BLaER1 treated with 17β-estradiol and CSF1 and Interleukin-3, amounts not matched to agents 10 nM and 100 nM (cell line): Measurements from ENCODE around the gene FCRL2.
A peak's percentile ranks its signal among the peaks of the same experiment; 100 is the strongest.

Experiments
- H3K27ac ChIP-seq, 11 experiments: shearing (Covaris generic); formaldehyde crosslinking; 2 replicates each; pipeline ENCODE4 v1.8.1; 2022
- H3K27me3 ChIP-seq, 11 experiments: shearing (Covaris generic); formaldehyde crosslinking; 2 replicates each; pipeline ENCODE4 v1.8.1; 2022
- H3K36me3 ChIP-seq, 11 experiments: shearing (Covaris generic); formaldehyde crosslinking; 2 replicates each; pipeline ENCODE4 v1.8.1; 2022
- H3K4me1 ChIP-seq, 10 experiments: shearing (Covaris generic); formaldehyde crosslinking; 2 replicates each; pipeline ENCODE4 v1.8.1; 2022
- H3K4me2 ChIP-seq, 11 experiments: shearing (Covaris generic); formaldehyde crosslinking; 2 replicates each; pipeline ENCODE4 v1.8.1; 2022
- H3K4me3 ChIP-seq, 10 experiments: shearing (Covaris generic); formaldehyde crosslinking; 2 replicates each; pipeline ENCODE4 v1.8.1; 2022
- H3K9ac ChIP-seq, 11 experiments: shearing (Covaris generic); formaldehyde crosslinking; 2 replicates each; pipeline ENCODE4 v1.8.1; 2022
- H3K9me3 ChIP-seq, 11 experiments: shearing (Covaris generic); formaldehyde crosslinking; replicated peaks in 1 of 11; 2 replicates each; pipeline ENCODE4 v1.8.1; 2022
- H4K20me1 ChIP-seq, 11 experiments: shearing (Covaris generic); formaldehyde crosslinking; 2 replicates each; pipeline ENCODE4 v1.8.1; 2022
- Cebpa-rat ChIP-seq, 11 experiments: shearing (Covaris generic); IDR thresholded peaks; 2 replicates each; pipeline ENCODE4 v1.8.1; 2022

Gene FCRL2

DNA sequence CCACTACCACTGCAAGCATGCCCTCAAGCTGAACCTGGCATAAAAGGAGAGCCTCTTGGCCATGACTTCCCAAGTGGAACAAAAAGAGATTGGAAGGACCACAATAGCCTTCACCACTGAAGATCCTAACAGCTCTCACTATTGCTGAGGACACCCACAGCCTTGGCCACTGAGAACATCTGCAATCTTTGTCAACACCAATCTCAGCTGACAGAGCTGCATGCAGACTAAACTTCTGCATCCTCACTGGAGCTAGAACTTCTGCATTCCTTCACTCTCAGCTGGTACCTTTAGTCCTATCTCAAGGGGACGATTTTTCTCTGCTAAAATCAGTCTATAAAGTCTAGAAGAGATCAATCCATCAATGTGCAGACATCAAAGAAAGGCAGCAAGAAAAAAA lies 8.3 kb upstream of the FCRL2 start:
- H3K4me2 ChIP-seq = peak overlapping the region in 2 of 11 experiments; percentile 42 to 47; a peak in 4 of 22 replicates

DNA sequence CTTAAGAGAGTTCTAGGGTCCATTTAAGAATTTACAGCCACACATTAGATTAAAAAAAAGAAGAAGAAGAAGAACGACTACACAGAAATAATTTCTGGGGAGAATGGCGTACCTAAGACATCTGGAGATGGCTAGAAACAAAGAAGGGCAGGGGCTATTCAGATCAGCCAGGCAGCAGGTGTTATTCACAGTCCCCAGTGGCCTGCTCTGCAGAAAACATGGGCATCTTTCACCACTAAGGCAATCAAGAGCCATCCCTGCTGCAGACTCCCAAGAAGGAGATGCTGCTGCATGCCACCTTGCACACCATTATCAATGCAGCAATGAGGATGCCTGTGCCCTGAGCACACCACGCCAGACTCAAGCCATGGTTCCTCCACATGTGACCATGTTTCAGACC lies 7.9 kb upstream of the FCRL2 start:
- H3K4me1 ChIP-seq = peaks cover 0 to 48% (median 18%) of the 10 kb centered on the region in 10 experiments; a peak in 14 of 20 replicates
- H3K9ac ChIP-seq = no peak overlapping the region
- peak overlapping the region in 2 of 11 experiments; percentile 42 to 47; a peak in 4 of 22 replicates for H3K4me2 ChIP-seq
- no peak for TF ChIP-seq Cebpa-rat (IDR thresholded peaks at IDR 0.05)
- no peaks in the 10 kb centered on the region for H3K36me3 ChIP-seq
- H3K9me3 ChIP-seq = 0 out of 22 replicates have a peak, but pooled peaks cover 0 to 8% (median 0%) of the 10 kb centered on the region in 11 experiments
- H3K27ac ChIP-seq = no peak overlapping the region
- H3K4me3 ChIP-seq = no peak overlapping the region
- no peaks in the 10 kb centered on the region for H4K20me1 ChIP-seq
- no peaks in the 10 kb centered on the region for H3K27me3 ChIP-seq

More for the DNA sequence above, 8.3 kb upstream of the FCRL2 start:
- H4K20me1 ChIP-seq = no peaks in the 10 kb centered on the region
- no peak overlapping the region for H3K4me3 ChIP-seq
- 0 out of 22 replicates have a peak, but pooled peaks cover 0 to 8% (median 0%) of the 10 kb centered on the region in 11 experiments for H3K9me3 ChIP-seq
- H3K36me3 ChIP-seq = no peaks in the 10 kb centered on the region
- no peak overlapping the region for H3K9ac ChIP-seq
- H3K4me1 ChIP-seq = peaks cover 0 to 48% (median 18%) of the 10 kb centered on the region in 10 experiments; a peak in 14 of 20 replicates
- no peak overlapping the region for H3K27ac ChIP-seq
- no peak for TF ChIP-seq Cebpa-rat (IDR thresholded peaks at IDR 0.05)
- no peaks in the 10 kb centered on the region for H3K27me3 ChIP-seq

DNA sequence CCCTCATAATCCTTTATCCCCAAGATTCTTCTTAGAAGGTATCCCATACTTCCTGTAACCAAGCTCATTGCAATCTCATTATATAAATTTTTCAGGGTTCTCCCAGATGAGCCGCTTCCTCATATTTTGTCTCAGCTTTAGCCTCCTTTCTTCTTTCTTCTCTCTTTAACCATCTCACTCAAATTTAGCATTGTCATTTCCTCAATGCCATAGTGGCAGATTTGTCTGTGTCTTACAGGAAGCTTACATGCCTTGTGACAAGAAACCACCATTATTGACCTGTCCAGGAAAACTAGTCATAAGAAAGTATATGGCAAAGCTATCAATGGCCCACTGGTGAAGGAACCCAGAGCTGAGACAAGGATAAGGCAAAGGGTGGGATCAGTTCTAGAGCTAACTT lies 6.0 kb upstream of the FCRL2 start:
- H3K4me2 ChIP-seq = peak overlapping the region in 7 of 11 experiments; percentile 1 to 62 (median 48); a peak in 13 of 22 replicates
- H4K20me1 ChIP-seq = no peaks in the 10 kb centered on the region
- no peak overlapping the region for H3K4me3 ChIP-seq
- no peaks in the 10 kb centered on the region for H3K36me3 ChIP-seq
- H3K4me1 ChIP-seq = peaks cover 0 to 48% (median 18%) of the 10 kb centered on the region in 10 experiments; a peak in 14 of 20 replicates
- H3K27me3 ChIP-seq = no peaks in the 10 kb centered on the region
- H3K9me3 ChIP-seq = 0 out of 22 replicates have a peak, but pooled peaks cover 0 to 5% (median 0%) of the 10 kb centered on the region in 11 experiments
- no peak for TF ChIP-seq Cebpa-rat (IDR thresholded peaks at IDR 0.05)
- peak overlapping the region in 2 of 11 experiments; percentile 0 to 43; a peak in 2 of 22 replicates for H3K9ac ChIP-seq
- peak overlapping the region in 5 of 11 experiments; percentile 33 to 76 (median 60); a peak in 11 of 22 replicates for H3K27ac ChIP-seq

DNA sequence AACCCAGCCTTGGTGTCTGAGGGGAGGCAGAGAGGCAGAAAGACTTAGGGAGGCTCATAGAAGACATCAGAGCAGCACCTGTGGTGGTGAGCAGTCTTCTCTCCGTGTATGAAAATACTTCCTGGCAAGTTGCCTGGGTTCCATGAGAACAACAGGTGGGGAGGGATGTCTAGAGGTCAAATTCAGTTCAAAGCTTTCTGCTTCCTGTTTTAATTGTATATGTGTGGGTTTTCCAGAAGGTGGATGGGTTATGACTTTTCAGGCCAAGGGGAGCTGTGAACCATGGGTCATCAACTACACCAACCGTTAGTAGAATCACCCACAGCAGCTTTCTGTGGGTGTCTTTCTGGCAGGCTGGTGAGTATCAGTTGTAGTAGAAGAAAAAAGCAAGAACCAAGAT lies 4.1 kb upstream of the FCRL2 start:
- no peak overlapping the region for H3K9ac ChIP-seq

DNA sequence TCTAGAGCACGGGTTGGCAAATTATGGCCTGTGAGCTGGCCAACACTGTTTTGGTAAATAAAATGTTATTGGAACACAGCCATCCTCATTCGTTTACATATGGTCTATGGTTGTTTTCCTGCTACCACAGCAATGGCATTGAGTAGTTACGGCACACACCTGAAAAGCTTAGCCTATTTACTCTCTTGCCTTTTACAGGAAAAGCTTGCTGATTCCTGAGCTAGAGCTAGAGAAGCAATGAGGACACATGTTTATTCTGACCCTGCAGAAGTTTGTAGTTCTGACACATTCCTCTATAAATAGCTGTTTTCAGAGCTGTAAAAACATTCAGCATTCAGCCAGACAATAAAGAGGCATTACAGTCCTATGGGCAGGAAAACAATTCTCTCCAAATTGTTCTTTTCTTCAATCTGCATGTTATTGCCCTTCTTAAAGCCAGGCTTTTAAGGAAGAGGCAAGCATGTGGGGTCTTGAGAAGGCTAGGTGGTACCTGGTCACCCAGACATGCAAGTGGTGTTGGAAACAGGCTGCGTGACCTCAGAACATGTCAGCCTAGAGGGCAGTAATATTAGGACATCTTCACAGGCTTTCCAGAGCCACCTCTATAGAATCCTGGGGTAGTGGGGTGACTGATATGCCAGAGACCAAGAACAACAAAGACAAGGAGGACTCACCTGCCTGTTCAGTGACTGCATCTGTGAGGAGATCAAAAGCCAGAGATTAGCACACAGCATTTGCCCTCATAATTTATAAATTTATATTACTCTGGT lies 1.6 kb downstream of the FCRL2 start:
- H3K4me3 ChIP-seq = no peak overlapping the region

More for the DNA sequence above, 4.1 kb upstream of the FCRL2 start:
- H3K27ac ChIP-seq = no peak overlapping the region
- 0 out of 22 replicates have a peak, but pooled peaks cover 0 to 3% (median 0%) of the 10 kb centered on the region in 11 experiments for H3K27me3 ChIP-seq
- H4K20me1 ChIP-seq = no peaks in the 10 kb centered on the region
- no peaks in the 10 kb centered on the region for H3K9me3 ChIP-seq
- no peaks in the 10 kb centered on the region for H3K36me3 ChIP-seq
- no peak overlapping the region for H3K4me3 ChIP-seq
- H3K4me2 ChIP-seq = peak overlapping the region in 4 of 11 experiments; percentile 5 to 38 (median 22); a peak in 5 of 22 replicates
- no peak for TF ChIP-seq Cebpa-rat (IDR thresholded peaks at IDR 0.05)
- H3K4me1 ChIP-seq = peaks cover 0 to 62% (median 26%) of the 10 kb centered on the region in 10 experiments; a peak in 14 of 20 replicates

DNA sequence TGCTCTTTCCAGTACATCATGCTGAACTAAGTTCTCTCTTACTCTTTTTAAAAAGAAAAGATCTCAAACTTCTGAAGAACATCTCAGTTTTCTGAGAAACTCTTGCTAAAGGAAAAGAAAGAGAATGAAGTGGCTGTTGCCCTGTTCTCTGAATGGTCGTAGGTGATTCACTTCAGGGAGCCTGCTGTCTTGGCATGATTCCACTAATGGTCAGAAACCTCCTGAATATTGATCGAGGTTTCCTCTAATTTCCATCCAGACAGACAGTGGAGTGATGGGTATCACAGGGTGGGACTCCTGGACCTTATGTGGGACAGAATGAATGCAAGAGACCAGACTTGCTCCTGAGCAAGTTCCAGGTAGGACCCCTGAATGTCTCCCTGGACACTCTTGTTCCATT lies 2.5 kb downstream of the FCRL2 start:
- Histone ChIP-seq H3K4me3 (no peak overlapping the region), H3K27me3 (peaks cover 0 to 65% (median 0%) of the 10 kb centered on the region in 11 experiments; a peak in 4 of 22 replicates), H3K36me3 (no peaks in the 10 kb centered on the region), H4K20me1 (peaks cover 0 to 6% (median 0%) of the 10 kb centered on the region in 11 experiments; a peak in 2 of 22 replicates), H3K27ac (no peak overlapping the region), H3K9ac (no peak overlapping the region), H3K4me1 (peaks cover 5 to 56% (median 32%) of the 10 kb centered on the region in 10 experiments; a peak in 16 of 20 replicates), H3K9me3 (no peaks in the 10 kb centered on the region), H3K4me2 (peak overlapping the region in 5 of 11 experiments; percentile 29 to 84 (median 41); a peak in 8 of 22 replicates)
- no peak for TF ChIP-seq Cebpa-rat (IDR thresholded peaks at IDR 0.05)

More for the DNA sequence above, 1.6 kb downstream of the FCRL2 start:
- Histone ChIP-seq H3K36me3 (no peaks in the 10 kb centered on the region), H3K9me3 (no peaks in the 10 kb centered on the region), H3K27ac (no peak overlapping the region), H3K9ac (no peak overlapping the region), H3K4me1 (peaks cover 4 to 56% (median 32%) of the 10 kb centered on the region in 10 experiments; a peak in 15 of 20 replicates), H3K27me3 (peaks cover 0 to 57% (median 0%) of the 10 kb centered on the region in 11 experiments; a peak in 4 of 22 replicates), H3K4me2 (no peak overlapping the region), H4K20me1 (peaks cover 0 to 6% (median 0%) of the 10 kb centered on the region in 11 experiments; a peak in 2 of 22 replicates)
- no peak for TF ChIP-seq Cebpa-rat (IDR thresholded peaks at IDR 0.05)

DNA sequence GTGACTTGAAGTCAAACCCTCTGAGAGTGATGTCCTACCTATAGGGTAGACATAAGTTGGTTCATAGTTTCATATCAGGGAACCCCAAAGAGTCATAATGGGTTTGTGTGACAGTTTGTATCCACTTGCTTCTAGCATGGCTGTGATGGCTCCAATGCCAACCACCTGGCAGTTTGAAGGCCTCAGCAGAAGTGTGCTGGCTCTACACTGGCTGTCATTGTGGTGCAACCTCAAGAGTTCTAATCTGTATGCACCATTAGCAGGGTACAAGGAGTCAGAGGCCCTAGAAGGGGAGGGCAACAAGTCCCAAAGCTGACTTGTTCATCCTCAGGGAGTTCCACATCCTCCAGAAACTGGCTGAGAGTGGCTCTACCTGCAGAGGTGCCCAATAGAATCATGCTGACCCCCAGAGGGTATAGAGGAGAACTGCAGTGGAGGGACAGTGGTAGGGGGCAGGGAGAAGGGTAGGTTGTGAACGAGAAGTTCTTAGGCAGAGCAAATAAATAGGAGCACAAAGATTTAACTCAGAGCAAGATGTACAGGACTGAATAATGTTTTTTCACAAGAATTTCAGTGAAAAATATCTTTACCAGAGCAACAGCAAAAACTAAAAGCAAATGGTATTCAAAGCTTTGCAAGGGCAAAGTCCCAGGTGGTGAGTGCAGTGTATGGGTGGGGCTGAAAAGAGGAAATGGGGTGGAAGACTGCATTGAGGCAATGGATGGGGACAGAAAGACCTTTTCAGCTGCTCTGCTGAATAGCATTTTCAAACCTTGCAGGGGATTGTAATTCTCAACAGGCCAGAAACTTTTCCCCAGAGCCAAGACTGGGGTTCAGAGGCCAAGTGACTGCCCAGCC lies 3.2 kb downstream of the FCRL2 start:
- Histone ChIP-seq H3K36me3 (no peaks in the 10 kb centered on the region), H3K4me2 (peak overlapping the region in 5 of 11 experiments; percentile 29 to 84 (median 41); a peak in 8 of 22 replicates), H3K4me3 (no peak overlapping the region), H3K9ac (no peak overlapping the region), H3K4me1 (peaks cover 5 to 56% (median 32%) of the 10 kb centered on the region in 10 experiments; a peak in 16 of 20 replicates), H3K27ac (no peak overlapping the region), H4K20me1 (peaks cover 0 to 6% (median 0%) of the 10 kb centered on the region in 11 experiments; a peak in 2 of 22 replicates), H3K27me3 (peaks cover 0 to 65% (median 0%) of the 10 kb centered on the region in 11 experiments; a peak in 4 of 22 replicates), H3K9me3 (no peaks in the 10 kb centered on the region)
- TF ChIP-seq Cebpa-rat (IDR thresholded peaks at IDR 0.05) = no peak

DNA sequence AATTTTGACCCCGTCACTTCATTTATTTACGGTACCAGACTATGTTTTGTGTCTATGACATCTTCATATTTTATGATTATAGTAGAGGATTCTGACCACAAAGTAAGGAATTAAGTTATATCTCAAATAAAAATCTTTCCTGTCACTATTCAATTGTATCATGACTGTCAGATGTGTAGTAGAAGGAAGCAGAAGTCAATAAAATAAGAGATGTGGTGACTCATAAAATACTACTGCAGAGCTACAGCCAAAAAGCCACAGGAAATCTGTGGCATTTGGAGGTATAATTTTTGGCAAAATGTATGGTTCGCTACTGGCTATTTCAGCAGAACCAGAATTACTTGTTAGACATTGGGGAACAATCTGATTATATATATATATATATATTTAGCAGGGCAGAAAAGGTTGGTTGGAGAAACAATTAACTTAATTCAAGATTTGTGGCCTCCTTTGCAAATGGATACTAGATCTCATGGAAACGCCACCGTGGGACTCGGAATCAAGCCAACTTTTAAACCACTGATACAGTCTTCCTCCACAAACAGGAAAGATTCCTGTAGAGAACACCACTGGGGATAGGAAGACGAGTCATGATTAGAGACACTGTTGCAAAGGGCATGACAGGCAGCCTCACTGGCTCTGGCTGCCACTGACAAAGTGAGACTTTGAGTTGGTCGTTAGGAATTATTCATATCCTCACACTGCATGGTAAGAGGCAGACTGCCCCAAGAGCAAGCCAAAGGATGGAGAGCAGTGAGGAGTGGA lies 5.1 kb downstream of the FCRL2 start:
- Histone ChIP-seq H3K4me1 (peaks cover 12 to 48% (median 32%) of the 10 kb centered on the region in 10 experiments), H3K9ac (no peak overlapping the region), H3K9me3 (no peaks in the 10 kb centered on the region), H3K4me2 (peak overlapping the region in 9 of 11 experiments; percentile 17 to 84 (median 52); a peak in 16 of 22 replicates), H3K36me3 (no peaks in the 10 kb centered on the region), H4K20me1 (peaks cover 0 to 6% (median 0%) of the 10 kb centered on the region in 11 experiments; a peak in 2 of 22 replicates), H3K4me3 (no peak overlapping the region), H3K27me3 (peaks cover 0 to 80% (median 0%) of the 10 kb centered on the region in 11 experiments; a peak in 4 of 22 replicates), H3K27ac (peak overlapping the region in 1 of 11 experiments; percentile 17; a peak in 3 of 22 replicates)
- TF ChIP-seq Cebpa-rat (IDR thresholded peaks at IDR 0.05) = no peak
